Neural cell (in vitro differentiated cells): ENCODE measurements around the gene ANTXR1.

Experiments
- CTCF ChIP-seq: fragments of 450-650 bp; IDR thresholded peaks from 2 replicates; pipeline ENCODE4 v1.5.1; 2014; ENCODE audit warnings: antibody characterized with exemption, mild to moderate bottlenecking, moderate library complexity; ENCODE audit not compliant: poor library complexity, severe bottlenecking
- EP300 ChIP-seq: fragments of 450-650 bp; conservative IDR thresholded peaks from 2 replicates; pipeline ENCODE4 v1.6.1; 2014; ENCODE audit warnings: antibody characterized with exemption, mild to moderate bottlenecking, moderate library complexity; ENCODE audit not compliant: poor library complexity, severe bottlenecking
- EZH2 ChIP-seq: fragments of 200-600, 300-800 bp; shearing (Covaris generic), sonication (generic); IDR thresholded peaks from 2 replicates; pipeline ENCODE4 v1.6.1; 2014; ENCODE audit warnings: antibody characterized with exemption, low read length, borderline replicate concordance, mild to moderate bottlenecking; ENCODE audit not compliant: insufficient read depth, poor library complexity, severe bottlenecking
- MXI1 ChIP-seq: fragments of 450-650 bp; conservative IDR thresholded peaks from 2 replicates; pipeline ENCODE4 v1.6.1; 2014; ENCODE audit warnings: antibody characterized with exemption, mild to moderate bottlenecking; ENCODE audit not compliant: poor library complexity, severe bottlenecking
- POLR2AphosphoS5 ChIP-seq: IDR thresholded peaks from 2 replicates; pipeline ENCODE4 v1.6.1; 2012
- RAD21 ChIP-seq: fragments of 450-650 bp; conservative IDR thresholded peaks from 2 replicates; pipeline ENCODE4 v1.6.1; 2014; ENCODE audit warnings: antibody characterized with exemption, mild to moderate bottlenecking, moderate library complexity
- TAF1 ChIP-seq: IDR thresholded peaks from 2 replicates; pipeline ENCODE4 v1.6.1; 2012; ENCODE audit warnings: low read depth

GRCh38 chr2:69205076-69205475 lies 192.1 kb downstream of the ANTXR1 start:
- TF ChIP-seq RAD21: no peak
- TF ChIP-seq CTCF: no peak
- TF ChIP-seq EZH2: no peak
- no peak for TF ChIP-seq EP300
- TF ChIP-seq MXI1: no peak
- TF ChIP-seq POLR2AphosphoS5: no peak
- no peak for TF ChIP-seq TAF1
